Osteocyte (in vitro differentiated cells): ENCODE results near the gene BBIP1. TPM values are rescaled to one million over a fixed set of nuclear protein-coding genes. Genes with fewer than 3 reads are reported as not detected.

Experiments used
- DNase-seq: peaks from one replicate; pipeline ENCODE4 v3.0.0; 2021; ENCODE audit warnings: mixed read lengths; ENCODE audit not compliant: unreplicated experiment; ENCODE audit errors: extremely low spot score
- H3K27ac Mint-ChIP-seq: one replicate; pipeline ENCODE4 v1.8.0; 2021; ENCODE audit warnings: mild to moderate bottlenecking, mixed read lengths; ENCODE audit not compliant: unreplicated experiment
- H3K27me3 Mint-ChIP-seq: one replicate; pipeline ENCODE4 v1.8.0; 2021; ENCODE audit warnings: mixed read lengths; ENCODE audit not compliant: unreplicated experiment
- H3K36me3 Mint-ChIP-seq: one replicate; pipeline ENCODE4 v1.8.0; 2021; ENCODE audit warnings: mixed read lengths; ENCODE audit not compliant: unreplicated experiment
- H3K4me1 Mint-ChIP-seq: one replicate; pipeline ENCODE4 v1.8.0; 2021; ENCODE audit warnings: mixed read lengths; ENCODE audit not compliant: unreplicated experiment
- H3K4me3 Mint-ChIP-seq: one replicate; pipeline ENCODE4 v1.8.0; 2021; ENCODE audit warnings: mild to moderate bottlenecking, moderate library complexity, mixed read lengths; ENCODE audit not compliant: unreplicated experiment
- H3K9me3 Mint-ChIP-seq: one replicate; pipeline ENCODE4 v1.8.0; 2021; ENCODE audit warnings: mixed read lengths; ENCODE audit not compliant: unreplicated experiment
- total RNA-seq: library from RNA; stranded (reverse); gene quantifications from 2 replicates; pipeline ENCODE4 v1.2.1, GENCODE V29; 2021
- TF ChIP-seq, protein P1 (sequence below): fragments of 200-600 bp; sonication (generic); IDR thresholded peaks from 2 replicates; pipeline ENCODE4 v1.5.0; 2021; ENCODE audit warnings: antibody characterized with exemption, mild to moderate bottlenecking, moderate library complexity

The BBIP1 gene
- total RNA-seq, 1 donor from 2014 or later = 39.5 TPM

- H3K4me1 Mint-ChIP-seq = peaks cover 38% of the 10 kb centered on the region
- no peak for DNase-seq
- peaks cover 9% of the 10 kb centered on the region for H3K36me3 Mint-ChIP-seq
- H3K27me3 Mint-ChIP-seq = no peaks in the 10 kb centered on the region
- H3K27ac Mint-ChIP-seq = no peak overlapping the region
- H3K9me3 Mint-ChIP-seq = no peaks in the 10 kb centered on the region
- TF ChIP-seq, protein P1, sequence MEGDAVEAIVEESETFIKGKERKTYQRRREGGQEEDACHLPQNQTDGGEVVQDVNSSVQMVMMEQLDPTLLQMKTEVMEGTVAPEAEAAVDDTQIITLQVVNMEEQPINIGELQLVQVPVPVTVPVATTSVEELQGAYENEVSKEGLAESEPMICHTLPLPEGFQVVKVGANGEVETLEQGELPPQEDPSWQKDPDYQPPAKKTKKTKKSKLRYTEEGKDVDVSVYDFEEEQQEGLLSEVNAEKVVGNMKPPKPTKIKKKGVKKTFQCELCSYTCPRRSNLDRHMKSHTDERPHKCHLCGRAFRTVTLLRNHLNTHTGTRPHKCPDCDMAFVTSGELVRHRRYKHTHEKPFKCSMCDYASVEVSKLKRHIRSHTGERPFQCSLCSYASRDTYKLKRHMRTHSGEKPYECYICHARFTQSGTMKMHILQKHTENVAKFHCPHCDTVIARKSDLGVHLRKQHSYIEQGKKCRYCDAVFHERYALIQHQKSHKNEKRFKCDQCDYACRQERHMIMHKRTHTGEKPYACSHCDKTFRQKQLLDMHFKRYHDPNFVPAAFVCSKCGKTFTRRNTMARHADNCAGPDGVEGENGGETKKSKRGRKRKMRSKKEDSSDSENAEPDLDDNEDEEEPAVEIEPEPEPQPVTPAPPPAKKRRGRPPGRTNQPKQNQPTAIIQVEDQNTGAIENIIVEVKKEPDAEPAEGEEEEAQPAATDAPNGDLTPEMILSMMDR = no peak
- no peak overlapping the region for H3K4me3 Mint-ChIP-seq
Measured at GRCh38 chr10:110910138-110910537, 8.8 kb downstream of the BBIP1 start.

DNA sequence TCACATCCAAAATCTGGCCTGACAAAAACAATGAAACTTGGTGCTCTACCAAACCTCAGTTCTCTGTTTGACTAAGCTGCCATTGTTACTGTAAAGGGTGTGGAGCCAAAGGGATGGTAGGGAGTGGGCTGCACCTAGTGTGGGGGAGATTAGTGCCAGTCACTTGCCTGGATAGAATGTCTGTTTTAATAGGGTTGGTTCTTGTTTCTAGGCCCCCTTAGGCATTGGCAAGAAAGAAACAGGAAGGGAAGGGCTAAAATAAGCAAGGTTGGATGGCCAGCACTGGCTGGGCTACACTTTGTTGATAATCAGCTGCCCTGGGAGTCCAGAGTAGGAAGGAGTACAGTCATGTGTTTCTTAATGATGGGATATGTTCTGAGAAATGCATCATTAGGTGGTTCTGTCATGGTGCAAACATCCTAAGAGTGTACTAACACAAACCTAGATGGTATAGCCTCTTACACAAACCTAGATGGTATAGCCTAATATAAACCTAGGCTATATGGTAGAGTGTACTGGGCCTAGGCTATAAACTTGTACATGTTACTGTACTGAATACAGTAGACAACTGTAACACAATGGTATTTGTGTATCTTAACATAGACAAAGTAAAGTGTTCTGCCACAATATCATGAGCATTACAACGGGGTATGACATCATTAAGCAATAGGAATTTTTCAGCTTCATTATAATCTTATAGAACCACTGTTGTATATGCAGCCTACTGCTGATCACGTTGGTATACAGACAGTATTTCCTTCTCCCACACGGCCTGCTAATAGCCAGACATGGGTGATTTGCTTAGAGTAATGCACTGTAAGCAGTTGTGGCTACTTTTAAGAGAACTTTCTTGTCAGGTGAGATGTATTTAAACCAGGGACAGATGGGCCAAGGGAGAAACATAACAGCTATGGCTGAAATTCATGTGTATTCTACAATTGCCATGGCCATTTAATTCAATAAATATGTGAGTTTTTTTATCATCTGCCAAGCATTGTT, 15.4 kb downstream of the BBIP1 start:
- peaks cover 41% of the 10 kb centered on the region for H3K36me3 Mint-ChIP-seq
- TF ChIP-seq, protein P1 = no peak
- no peaks in the 10 kb centered on the region for H3K27me3 Mint-ChIP-seq
- H3K4me1 Mint-ChIP-seq = peaks cover 16% of the 10 kb centered on the region
- H3K27ac Mint-ChIP-seq = peak overlapping the region; percentile 56
- DNase-seq = no peak
- no peaks in the 10 kb centered on the region for H3K9me3 Mint-ChIP-seq
- H3K4me3 Mint-ChIP-seq = no peak overlapping the region

- H3K4me3 Mint-ChIP-seq = no peak overlapping the region
- H3K9me3 Mint-ChIP-seq = no peaks in the 10 kb centered on the region
- peak overlapping the region; percentile 43 for H3K27ac Mint-ChIP-seq
- TF ChIP-seq, protein P1 = no peak
- no peak for DNase-seq
- no peaks in the 10 kb centered on the region for H3K27me3 Mint-ChIP-seq
- peaks cover 48% of the 10 kb centered on the region for H3K36me3 Mint-ChIP-seq
- peaks cover 21% of the 10 kb centered on the region for H3K4me1 Mint-ChIP-seq
Measured at GRCh38 chr10:110901954-110902819, 16.8 kb downstream of the BBIP1 start.

DNA sequence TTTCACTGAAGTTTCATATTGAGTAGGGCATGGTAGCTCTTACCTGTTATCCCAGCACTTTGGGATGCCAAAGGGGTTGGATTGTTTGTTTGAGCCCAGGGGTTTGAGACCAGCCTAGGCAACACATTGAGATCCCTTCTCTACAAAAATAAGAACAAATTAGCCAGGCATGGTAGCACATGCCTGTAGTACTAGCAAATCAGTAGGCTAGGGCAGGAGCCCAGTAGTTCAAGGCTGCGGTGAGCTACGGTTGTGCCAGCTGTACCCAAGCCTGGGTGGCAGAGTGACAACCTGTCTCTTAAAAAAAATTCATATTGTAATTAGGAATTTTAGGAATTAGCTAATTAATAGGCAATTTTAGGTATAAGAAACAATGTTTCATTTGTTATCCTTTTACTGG, 18.0 kb downstream of the BBIP1 start:
- H3K4me1 Mint-ChIP-seq = peaks cover 21% of the 10 kb centered on the region
- peaks cover 50% of the 10 kb centered on the region for H3K36me3 Mint-ChIP-seq
- DNase-seq = no peak
- no peak overlapping the region for H3K4me3 Mint-ChIP-seq
- TF ChIP-seq, protein P1 = no peak
- H3K27me3 Mint-ChIP-seq = no peaks in the 10 kb centered on the region
- H3K27ac Mint-ChIP-seq = no peak overlapping the region
- no peaks in the 10 kb centered on the region for H3K9me3 Mint-ChIP-seq
